ENCODE measurements around the gene C4A. TPM values are rescaled to one million over a fixed set of nuclear protein-coding genes. Genes with fewer than 3 reads are reported as not detected.

The C4A gene
- total RNA-seq, 2 experiments from 2014 or later, result 2.9 to 4.8 TPM

GRCh38 chr6:31935823-31936222, 46.0 kb upstream of the C4A start:
- intact Hi-C loops (cut with micrococcal nuclease; ENCODE audit: unreplicated experiment), result no loop called here
- no peaks in the 10 kb centered on the region for H3K9me2 ChIP-seq (ENCODE audit: insufficient read depth, low read length)
- ChIA-PET POLR2A (no interaction called here), CTCF (ENCODE audit: unreplicated experiment) (no interaction called here)
- no peaks in the 10 kb centered on the region for H3K79me2 ChIP-seq (ENCODE audit: insufficient read depth, low read depth, low read length)
- no peaks in the 10 kb centered on the region for H3K4me1 ChIP-seq (ENCODE audit: insufficient read depth, low read length, poor library complexity, severe bottlenecking)
- H3K27ac ChIP-seq (ENCODE audit: low read depth, low read length, poor library complexity, severe bottlenecking), result no peak overlapping the region
- BruUV-seq (replicated peaks), result no TSS peak
- H3K36me3 ChIP-seq (ENCODE audit: insufficient read depth, low read length), result no peaks in the 10 kb centered on the region
- H2AFZ ChIP-seq (ENCODE audit: low read length), result no peak overlapping the region
- no peak for DNase-seq (ENCODE audit: low spot score)
- H3K9me3 ChIP-seq (ENCODE audit: low read length), result no peaks in the 10 kb centered on the region
- H4K20me1 ChIP-seq (ENCODE audit: insufficient read depth, low read length), result no peaks in the 10 kb centered on the region
- no peak overlapping the region for H3K4me2 ChIP-seq (ENCODE audit: low read length)
- TF ChIP-seq EZH2phosphoT487 (IDR thresholded peaks at IDR 0.05; ENCODE audit: borderline replicate concordance, low read depth, low read length) (no peak), CTCF (conservative IDR thresholded peaks at IDR 0.05; ENCODE audit: low read length) (no peak)
- H3K4me3 ChIP-seq (ENCODE audit: low read depth, low read length, poor library complexity, severe bottlenecking), result no peak overlapping the region

GRCh38 chr6:31940256-31940664, 41.6 kb upstream of the C4A start:
- no peaks in the 10 kb centered on the region for H4K20me1 ChIP-seq (ENCODE audit: insufficient read depth, low read length)
- ChIA-PET CTCF (ENCODE audit: unreplicated experiment) (interaction anchor here (0.5 kb wide), 1 partner anchor 742 kb away, joined by 4 read pairs; no protein-coding TSS in a partner anchor), POLR2A (interaction anchor here (0.6 kb wide), 1 partner anchor 443 kb away, joined by 3 read pairs; the partner anchor contains the start of gene MICB)
- TF ChIP-seq CTCF (conservative IDR thresholded peaks at IDR 0.05; ENCODE audit: low read length) (no peak), EZH2phosphoT487 (IDR thresholded peaks at IDR 0.05; ENCODE audit: borderline replicate concordance, low read depth, low read length) (no peak)
- H3K79me2 ChIP-seq (ENCODE audit: insufficient read depth, low read depth, low read length), result no peaks in the 10 kb centered on the region
- H3K9me3 ChIP-seq (ENCODE audit: low read length), result no peaks in the 10 kb centered on the region
- no peaks in the 10 kb centered on the region for H3K4me1 ChIP-seq (ENCODE audit: insufficient read depth, low read length, poor library complexity, severe bottlenecking)
- intact Hi-C loops (cut with micrococcal nuclease; ENCODE audit: unreplicated experiment), result no loop called here
- H3K36me3 ChIP-seq (ENCODE audit: insufficient read depth, low read length), result no peaks in the 10 kb centered on the region
- H3K9me2 ChIP-seq (ENCODE audit: insufficient read depth, low read length), result no peaks in the 10 kb centered on the region
- no peak for DNase-seq (ENCODE audit: low spot score)
- no peak overlapping the region for H2AFZ ChIP-seq (ENCODE audit: low read length)
- no peak overlapping the region for H3K27ac ChIP-seq (ENCODE audit: low read depth, low read length, poor library complexity, severe bottlenecking)
- no TSS peak for BruUV-seq (replicated peaks)
- no peak overlapping the region for H3K4me2 ChIP-seq (ENCODE audit: low read length)
- no peak overlapping the region for H3K4me3 ChIP-seq (ENCODE audit: low read depth, low read length, poor library complexity, severe bottlenecking)

GRCh38 chr6:31943742-31944141, 38.1 kb upstream of the C4A start:
- Histone ChIP-seq H3K9me3 (ENCODE audit: low read length) (no peaks in the 10 kb centered on the region), H3K4me2 (ENCODE audit: low read length) (no peak overlapping the region), H3K79me2 (ENCODE audit: insufficient read depth, low read depth, low read length) (no peaks in the 10 kb centered on the region), H2AFZ (ENCODE audit: low read length) (no peak overlapping the region), H3K9me2 (ENCODE audit: insufficient read depth, low read length) (no peaks in the 10 kb centered on the region), H4K20me1 (ENCODE audit: insufficient read depth, low read length) (no peaks in the 10 kb centered on the region), H3K4me3 (ENCODE audit: low read depth, low read length, poor library complexity, severe bottlenecking) (no peak overlapping the region), H3K36me3 (ENCODE audit: insufficient read depth, low read length) (no peaks in the 10 kb centered on the region), H3K4me1 (ENCODE audit: insufficient read depth, low read length, poor library complexity, severe bottlenecking) (no peaks in the 10 kb centered on the region), H3K27ac (ENCODE audit: low read depth, low read length, poor library complexity, severe bottlenecking) (no peak overlapping the region)
- DNase-seq (ENCODE audit: low spot score), result no peak
- POLR2A ChIA-PET, result interaction anchor here (0.6 kb wide), 1 partner anchor 1701 kb away, joined by 3 read pairs; no protein-coding TSS in a partner anchor
- CTCF ChIA-PET (ENCODE audit: unreplicated experiment), result no interaction called here
- no TSS peak for BruUV-seq (replicated peaks)
- intact Hi-C loops (cut with micrococcal nuclease; ENCODE audit: unreplicated experiment), result no loop called here
- TF ChIP-seq CTCF (conservative IDR thresholded peaks at IDR 0.05; ENCODE audit: low read length) (no peak), EZH2phosphoT487 (IDR thresholded peaks at IDR 0.05; ENCODE audit: borderline replicate concordance, low read depth, low read length) (no peak)
